ENCODE data around the gene KRT86.

- TF ChIP-seq CTCF (IDR thresholded peaks at IDR 0.05): no peak
- no peak for TF ChIP-seq POLR2A (IDR thresholded peaks at IDR 0.05)
Observed at GRCh38 chr12:52323416-52324152, 49.1 kb downstream of the KRT86 start.

All from Peyer's patch (tissue), 4 donors.